Cardiac septum (tissue), 1 donor: ENCODE results near the gene ITGA2B. TPM values are rescaled to one million over a fixed set of nuclear protein-coding genes. Genes with fewer than 3 reads are reported as not detected.
"Not testable (repeated sequence)": the region's sequence is repeated elsewhere in the genome, so short reads cannot be mapped to it uniquely, and the experiment has no call there.

Experiments used
- DNase-seq: peaks from one replicate; pipeline ENCODE4 v3.0.0-alpha.2; 2020; ENCODE audit warnings: low spot score
- intact Hi-C: fragments of 100-400 bp; cut with DNase I; formaldehyde crosslinking; loops from one replicate; pipeline ENCODE4 v1.14.0; 2022
- total RNA-seq: library from RNA; stranded (reverse); fragmentation: NEBNext Ultra II Directional; extraction: Animal tissue kit (Norgen Biotek cat#: 25700); gene quantifications from one replicate; pipeline ENCODE4 v1.2.1, GENCODE V29; 2021
- donor health status: DM: no; HTN: no; CAD: no.

The ITGA2B gene
- total RNA-seq, 1 donor from 2014 or later: 1.7 TPM

DNA sequence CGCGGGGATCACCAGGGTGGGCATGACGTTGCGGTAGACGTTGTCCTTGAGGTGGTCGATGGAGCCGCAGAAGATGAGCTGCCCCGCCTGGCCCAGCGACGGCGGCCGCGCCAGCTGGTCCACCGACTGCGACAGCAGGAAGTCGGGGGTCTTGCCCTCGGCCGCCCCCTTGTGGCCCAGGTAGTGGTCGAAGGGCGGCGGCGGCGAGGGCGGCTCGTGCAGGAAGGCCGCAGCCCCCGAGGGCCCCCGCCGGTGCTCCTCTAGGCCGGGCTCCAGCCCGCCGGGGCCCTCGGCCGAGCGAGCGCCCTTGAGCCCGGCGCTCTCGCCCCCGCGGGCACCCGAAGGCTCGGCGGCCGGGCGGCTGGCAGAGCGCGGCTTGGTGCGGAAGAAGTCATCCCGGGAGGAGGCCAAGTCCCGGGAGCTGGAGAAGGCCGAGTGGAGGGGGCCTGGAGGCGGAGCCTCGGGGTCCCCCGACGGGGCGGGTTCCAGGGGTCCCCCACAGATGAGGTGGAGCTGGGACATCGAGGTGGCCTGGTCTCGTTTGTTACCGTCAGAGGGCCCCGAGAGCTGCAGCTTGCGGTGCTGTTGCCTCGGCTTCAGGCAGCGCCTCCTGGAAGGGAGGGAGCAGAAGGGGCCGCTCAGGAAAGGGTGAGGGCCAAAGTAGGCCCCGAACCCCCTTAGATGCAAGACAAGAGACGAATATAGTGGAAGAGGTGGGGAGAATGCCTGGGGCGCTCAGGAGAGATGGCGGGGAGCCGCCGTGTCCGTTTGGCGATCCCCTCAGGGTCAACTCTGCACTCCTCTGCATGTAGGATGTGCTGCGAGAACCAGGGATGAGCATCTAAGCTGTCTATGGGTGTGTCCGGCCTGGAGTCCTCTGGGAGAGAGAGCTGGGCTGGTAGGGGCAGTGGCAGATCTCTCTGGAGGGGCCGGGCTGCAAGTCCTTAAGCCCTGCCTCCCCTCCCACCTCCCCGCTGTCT lies 34.6 kb downstream of the ITGA2B start:
- intact Hi-C loops: no loop called here
- no peak for DNase-seq

DNA sequence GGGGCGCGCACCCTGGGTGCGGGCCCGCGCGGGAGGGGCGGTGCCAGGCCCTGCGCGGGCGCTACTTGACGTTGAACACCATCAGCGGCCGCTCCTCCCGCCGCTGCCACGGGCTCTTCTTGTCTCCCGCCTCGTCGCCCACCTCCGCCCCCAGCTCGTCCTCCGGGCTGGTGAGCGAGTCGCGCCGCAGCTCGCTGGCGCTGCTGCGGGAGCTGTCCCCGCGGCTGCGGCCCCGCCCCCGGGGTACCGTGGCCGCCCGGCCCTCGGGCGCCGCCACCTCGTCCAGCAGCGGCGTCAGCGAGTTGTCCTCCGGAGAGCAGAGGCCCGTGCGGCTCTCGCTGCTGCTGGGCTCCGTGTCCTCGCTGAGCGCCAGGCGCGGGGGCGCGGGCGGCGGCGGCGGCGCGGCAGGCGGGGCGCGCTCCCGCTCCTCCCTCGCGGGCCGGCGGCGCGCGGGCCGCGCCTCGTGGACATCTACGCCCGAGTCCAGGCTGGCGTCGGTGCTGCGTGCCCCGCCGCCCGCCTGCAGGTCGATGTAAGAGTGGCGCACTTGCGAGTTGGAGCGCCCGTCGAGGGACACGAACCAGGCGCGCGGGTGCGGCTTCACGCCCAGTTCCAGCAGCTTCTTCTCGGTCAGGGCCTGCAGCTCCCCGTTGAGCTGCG lies 35.6 kb downstream of the ITGA2B start:
- intact Hi-C loops: no loop called here

DNA sequence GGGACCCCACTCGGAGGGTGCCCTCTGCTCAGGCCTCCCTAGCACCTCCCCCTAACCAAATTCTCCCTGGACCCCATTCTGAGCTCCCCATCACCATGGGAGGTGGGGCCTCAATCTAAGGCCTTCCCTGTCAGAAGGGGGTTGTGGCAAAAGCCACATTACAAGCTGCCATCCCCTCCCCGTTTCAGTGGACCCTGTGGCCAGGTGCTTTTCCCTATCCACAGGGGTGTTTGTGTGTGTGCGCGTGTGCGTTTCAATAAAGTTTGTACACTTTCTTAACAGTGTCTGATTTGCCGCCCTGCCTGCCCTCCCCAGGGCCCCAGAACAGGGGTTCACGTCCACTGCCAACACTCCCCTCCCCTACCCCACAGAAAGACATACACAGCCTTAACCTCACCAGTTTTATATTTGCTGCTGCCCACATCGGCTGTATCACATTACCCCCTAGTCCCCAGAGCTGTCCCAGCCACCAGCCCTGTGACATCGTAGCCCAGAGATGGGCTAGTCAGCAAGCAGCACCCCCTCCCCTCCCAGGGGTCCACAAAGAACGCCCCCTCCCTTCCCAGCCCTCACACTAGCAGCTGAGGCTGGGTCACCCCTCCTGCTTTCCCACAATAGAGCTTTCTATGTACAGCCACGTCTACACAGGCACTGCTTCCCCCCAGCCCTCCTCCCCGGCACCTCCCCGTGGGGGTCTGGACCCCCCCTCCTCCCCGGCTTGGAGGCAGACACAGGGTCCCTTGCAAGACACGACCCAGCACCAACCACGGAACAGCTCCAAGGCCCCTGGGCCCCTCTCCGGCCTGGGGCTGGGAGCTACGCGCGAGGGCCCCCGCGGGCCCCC lies 36.4 kb downstream of the ITGA2B start:
- no peak for DNase-seq
- intact Hi-C loops: no loop called here

More for the DNA sequence above, 35.6 kb downstream of the ITGA2B start:
- DNase-seq: no peak

DNA sequence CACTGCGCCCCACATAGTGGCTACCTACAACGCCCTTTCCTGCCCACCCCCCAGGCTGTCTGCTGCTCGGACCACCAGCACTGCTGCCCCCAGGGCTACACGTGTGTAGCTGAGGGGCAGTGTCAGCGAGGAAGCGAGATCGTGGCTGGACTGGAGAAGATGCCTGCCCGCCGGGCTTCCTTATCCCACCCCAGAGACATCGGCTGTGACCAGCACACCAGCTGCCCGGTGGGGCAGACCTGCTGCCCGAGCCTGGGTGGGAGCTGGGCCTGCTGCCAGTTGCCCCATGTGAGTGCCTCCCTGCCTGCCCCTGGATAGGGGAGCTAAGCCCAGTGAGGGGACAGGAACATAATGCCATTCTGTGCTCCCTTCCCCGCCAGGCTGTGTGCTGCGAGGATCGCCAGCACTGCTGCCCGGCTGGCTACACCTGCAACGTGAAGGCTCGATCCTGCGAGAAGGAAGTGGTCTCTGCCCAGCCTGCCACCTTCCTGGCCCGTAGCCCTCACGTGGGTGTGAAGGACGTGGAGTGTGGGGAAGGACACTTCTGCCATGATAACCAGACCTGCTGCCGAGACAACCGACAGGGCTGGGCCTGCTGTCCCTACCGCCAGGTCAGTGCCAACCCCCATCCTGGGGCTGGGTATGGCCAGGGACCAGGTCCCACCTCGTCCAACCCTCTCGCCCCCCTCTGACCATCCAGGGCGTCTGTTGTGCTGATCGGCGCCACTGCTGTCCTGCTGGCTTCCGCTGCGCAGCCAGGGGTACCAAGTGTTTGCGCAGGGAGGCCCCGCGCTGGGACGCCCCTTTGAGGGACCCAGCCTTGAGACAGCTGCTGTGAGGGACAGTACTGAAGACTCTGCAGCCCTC lies 37.3 kb downstream of the ITGA2B start:
- DNase-seq: no peak
- intact Hi-C loops: no loop called here

DNA sequence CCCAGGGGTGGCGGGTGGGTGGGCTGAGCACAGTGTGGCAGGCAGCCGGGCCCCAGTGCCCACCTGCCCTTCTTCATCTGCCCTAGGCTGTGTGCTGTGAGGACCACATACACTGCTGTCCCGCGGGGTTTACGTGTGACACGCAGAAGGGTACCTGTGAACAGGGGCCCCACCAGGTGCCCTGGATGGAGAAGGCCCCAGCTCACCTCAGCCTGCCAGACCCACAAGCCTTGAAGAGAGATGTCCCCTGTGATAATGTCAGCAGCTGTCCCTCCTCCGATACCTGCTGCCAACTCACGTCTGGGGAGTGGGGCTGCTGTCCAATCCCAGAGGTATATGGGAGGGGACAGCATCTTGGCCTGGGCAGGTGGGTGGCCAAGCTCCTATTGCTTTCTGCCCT lies 38.0 kb downstream of the ITGA2B start:
- intact Hi-C loops: no loop called here
- DNase-seq: no peak

DNA sequence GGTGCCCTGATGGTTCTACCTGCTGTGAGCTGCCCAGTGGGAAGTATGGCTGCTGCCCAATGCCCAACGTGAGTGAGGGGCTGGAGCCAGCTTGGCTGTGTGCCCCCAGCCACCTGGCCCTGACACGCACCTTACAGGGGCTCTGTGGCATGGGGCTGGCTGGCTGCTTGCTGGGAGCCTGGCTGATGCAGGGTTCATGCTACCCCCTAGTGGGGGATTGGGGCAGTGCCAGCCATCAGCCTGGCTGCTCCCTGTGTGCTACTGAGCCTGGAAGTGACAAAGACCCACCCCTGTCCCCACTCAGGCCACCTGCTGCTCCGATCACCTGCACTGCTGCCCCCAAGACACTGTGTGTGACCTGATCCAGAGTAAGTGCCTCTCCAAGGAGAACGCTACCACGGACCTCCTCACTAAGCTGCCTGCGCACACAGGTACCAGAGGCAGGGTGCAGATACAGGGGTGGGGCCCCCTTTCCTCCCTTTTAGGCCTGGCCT lies 38.7 kb downstream of the ITGA2B start:
- DNase-seq: peak; percentile 87
- intact Hi-C loops: no loop called here

DNA sequence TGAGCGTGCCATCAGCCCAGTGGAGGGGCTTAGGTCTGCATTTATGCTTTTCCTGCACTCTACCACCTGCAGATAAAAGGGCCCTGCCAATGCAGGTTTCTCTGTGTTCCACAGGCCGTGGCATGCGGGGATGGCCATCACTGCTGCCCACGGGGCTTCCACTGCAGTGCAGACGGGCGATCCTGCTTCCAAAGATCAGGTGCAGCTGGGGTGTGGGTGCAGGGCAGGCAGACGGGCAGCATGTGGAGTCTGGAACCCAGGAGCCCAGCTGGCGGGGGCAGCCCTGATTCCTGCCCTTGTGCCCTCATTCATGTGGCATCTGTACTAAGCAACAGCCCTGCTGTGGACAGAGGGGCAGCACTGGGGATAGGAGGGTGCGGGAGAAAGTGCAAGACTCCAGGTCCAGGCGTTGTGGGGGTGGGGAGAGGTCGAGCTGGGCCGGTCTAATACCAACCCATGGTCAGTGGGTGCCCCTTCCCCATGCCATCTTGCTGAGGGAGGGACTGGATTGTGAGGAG lies 39.8 kb downstream of the ITGA2B start:
- intact Hi-C loops: loop anchor here (5.0 kb wide), 1 partner anchor 137 kb away; no protein-coding TSS in a partner anchor
- DNase-seq: no peak

DNA sequence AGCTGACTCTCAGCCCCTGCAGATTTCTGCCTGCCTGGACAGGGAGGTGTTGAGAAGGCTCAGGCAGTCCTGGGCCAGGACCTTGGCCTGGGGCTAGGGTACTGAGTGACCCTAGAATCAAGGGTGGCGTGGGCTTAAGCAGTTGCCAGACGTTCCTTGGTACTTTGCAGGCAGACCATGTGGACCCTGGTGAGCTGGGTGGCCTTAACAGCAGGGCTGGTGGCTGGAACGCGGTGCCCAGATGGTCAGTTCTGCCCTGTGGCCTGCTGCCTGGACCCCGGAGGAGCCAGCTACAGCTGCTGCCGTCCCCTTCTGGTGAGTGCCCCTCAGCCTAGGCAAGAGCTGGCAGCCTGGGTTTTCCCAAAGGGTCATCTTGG lies 40.5 kb downstream of the ITGA2B start:
- DNase-seq: no peak
- intact Hi-C loops: loop anchor here (5.0 kb wide), 1 partner anchor 137 kb away; no protein-coding TSS in a partner anchor

DNA sequence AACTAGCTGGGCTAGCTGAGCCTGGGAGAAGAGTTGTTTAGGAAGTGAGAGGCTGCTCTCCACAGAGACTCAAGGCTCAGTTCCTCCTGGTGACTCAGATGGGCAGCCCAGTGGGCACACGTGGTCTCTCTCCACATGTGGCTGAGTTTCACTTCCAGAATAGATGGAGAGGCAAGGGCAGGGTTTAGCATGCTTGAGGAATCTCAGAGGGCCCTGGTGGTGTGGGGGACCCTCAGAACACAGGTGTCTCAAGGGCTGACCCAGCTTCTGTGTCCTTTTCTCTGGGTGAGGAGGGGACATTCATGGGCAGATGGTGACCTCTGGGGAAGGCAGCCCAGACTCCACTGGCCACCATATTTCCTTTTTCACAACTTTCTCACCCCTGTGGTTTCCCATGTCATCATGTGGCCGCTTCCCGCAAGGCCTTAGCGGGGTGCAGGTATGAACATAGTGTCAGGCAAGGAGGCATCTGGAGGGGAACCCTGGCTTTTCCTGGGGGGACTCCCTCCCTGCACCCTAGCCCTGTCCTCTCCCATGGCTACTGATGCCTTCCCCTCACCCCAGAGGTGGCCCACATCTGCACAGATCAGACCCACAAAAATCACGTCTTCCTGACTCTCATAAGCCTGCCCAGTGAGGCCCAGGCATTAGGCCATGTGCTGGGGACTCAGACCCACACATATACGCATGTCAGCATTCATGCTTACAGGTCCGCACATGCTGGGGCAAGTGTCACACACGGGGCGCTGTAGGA lies 41.0 kb downstream of the ITGA2B start:
- peak; percentile 86 for DNase-seq
- intact Hi-C loops: loop anchor here (5.0 kb wide), 1 partner anchor 136 kb away; no protein-coding TSS in a partner anchor

DNA sequence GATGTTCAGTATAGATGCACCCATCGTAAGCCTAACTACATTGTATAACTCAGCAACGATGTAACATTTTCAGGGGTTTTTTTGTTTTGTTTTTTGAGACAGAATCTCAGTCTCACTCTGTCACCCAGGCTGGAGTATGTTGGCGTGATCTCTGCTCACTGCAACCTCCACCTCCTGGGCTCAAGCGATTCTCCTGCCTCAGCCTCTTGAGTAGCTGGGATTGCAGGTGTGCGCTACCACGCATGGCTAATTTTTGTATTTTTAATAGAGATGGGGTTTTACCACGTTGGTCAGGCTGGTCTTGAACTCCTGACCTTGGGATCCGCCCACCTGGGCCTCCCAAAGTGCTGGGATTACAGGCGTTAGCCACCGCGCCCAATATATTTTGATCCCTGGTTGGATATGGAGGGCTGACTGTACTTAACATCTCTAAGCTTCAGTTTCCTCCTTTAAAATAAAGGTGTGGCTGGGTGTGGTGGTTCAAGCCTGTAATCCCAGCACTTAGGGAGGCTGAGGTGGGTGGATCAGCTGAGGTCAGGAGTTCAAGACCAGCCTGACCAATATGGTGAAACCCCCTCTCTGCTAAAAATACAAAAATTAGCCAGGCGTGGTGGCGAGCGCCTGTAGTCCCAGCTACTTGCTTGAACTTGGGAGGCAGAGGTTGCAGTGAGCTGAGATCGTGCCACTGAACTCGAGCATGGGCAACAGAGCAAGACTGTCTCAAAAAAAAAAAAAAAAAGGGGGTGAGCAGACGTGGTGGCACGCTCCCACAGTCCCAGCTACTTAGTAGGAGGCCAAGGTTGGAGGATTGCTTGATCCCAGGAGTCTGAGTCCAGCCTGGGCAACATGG lies 42.0 kb downstream of the ITGA2B start:
- intact Hi-C loops: loop anchor here (5.0 kb wide), 1 partner anchor 135 kb away; no protein-coding TSS in a partner anchor
- DNase-seq: not testable (repeated sequence)

DNA sequence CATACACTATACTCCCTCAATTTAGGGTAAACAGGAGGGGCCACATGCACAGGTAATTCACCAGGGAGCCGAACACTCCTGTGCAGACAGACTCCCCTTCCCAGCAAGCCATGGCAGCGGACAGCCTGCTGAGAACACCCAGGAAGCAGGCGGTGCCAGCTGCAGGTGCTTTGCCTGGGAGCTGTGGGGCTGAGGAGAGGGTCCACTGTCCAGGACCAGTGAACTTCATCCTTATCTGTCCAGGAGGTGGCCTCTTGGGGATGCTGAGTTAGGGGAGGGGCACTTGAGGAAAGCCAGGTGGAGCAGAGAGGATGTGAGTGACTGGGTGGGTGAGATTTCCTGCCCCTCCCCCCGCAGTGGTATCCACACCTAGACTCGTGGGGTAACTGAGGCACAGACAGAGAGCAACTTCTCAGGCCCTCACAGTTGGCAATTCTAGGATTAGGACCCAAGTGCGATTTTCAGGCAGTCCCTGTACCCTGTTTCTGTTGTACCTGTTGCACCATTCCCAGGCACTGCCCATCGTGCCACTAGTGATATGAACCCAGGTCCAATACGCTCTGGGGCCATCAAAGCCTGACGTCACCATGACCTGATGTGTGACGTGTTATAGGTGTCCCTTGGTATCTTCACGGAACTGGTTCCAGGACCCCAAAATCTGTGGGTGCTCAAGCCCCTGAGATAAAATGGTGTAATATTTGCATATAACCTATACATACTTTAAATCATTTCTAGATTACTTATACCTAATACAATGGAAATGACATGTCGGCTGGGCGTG lies 43.2 kb downstream of the ITGA2B start:
- intact Hi-C loops: loop anchor here (5.0 kb wide), 1 partner anchor 134 kb away; no protein-coding TSS in a partner anchor
- DNase-seq: no peak

DNA sequence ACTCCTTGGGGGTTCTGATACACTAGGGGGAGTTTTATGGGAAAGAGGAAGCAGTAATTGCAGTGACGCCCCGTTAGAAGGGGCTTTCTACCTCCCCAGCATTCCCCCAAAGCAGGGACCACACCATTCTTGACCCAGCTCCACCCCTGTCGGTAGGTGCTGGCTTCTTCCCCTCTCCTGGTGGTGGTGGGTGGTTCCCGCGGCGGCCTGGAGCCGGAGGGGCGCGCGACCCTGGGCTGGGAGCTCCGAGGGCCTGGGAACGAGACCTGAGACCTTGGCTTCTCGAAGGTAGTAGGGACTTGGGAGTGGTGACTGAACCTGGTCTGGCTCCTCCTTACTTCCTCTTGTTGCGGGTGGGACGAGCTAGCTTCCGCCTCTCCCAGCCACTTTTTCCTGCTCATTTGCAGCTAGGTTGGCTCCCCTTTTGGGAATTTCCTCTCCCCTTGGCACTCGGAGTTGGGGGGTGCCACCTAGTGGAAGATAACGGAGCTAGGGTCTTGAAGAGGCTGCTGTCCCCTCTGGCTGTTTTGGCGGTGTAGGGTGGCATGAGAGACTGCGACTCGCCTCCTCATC lies 43.9 kb downstream of the ITGA2B start:
- intact Hi-C loops: loop anchor here (2.0 to 5.0 kb wide), 2 partner anchors 21 to 133 kb away; partner anchors contain the start of gene SLC25A39

DNA sequence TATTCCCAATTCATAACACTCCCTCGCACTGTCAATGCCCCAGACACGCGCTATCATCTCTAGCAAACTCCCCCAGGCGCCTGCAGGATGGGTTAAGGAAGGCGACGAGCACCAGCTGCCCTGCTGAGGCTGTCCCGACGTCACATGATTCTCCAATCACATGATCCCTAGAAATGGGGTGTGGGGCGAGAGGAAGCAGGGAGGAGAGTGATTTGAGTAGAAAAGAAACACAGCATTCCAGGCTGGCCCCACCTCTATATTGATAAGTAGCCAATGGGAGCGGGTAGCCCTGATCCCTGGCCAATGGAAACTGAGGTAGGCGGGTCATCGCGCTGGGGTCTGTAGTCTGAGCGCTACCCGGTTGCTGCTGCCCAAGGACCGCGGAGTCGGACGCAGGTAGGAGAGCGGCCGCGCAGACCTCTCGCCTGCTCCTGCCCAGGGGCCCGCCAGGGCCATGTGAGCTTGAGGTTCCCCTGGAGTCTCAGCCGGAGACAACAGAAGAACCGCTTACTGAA lies 44.5 kb downstream of the ITGA2B start, which contains the start of gene GRN:
GRN (plus strand) TSS at position 364 of the 515 bp plus-strand sequence. CDS start 3,863 bp downstream, outside the sequence.
- intact Hi-C loops: loop anchor here (2.0 to 5.0 kb wide), 2 partner anchors 20 to 133 kb away; partner anchors contain the start of gene SLC25A39
- DNase-seq: peak; percentile 96

More for the DNA sequence above, 43.9 kb downstream of the ITGA2B start:
- peak; percentile 81 for DNase-seq

DNA sequence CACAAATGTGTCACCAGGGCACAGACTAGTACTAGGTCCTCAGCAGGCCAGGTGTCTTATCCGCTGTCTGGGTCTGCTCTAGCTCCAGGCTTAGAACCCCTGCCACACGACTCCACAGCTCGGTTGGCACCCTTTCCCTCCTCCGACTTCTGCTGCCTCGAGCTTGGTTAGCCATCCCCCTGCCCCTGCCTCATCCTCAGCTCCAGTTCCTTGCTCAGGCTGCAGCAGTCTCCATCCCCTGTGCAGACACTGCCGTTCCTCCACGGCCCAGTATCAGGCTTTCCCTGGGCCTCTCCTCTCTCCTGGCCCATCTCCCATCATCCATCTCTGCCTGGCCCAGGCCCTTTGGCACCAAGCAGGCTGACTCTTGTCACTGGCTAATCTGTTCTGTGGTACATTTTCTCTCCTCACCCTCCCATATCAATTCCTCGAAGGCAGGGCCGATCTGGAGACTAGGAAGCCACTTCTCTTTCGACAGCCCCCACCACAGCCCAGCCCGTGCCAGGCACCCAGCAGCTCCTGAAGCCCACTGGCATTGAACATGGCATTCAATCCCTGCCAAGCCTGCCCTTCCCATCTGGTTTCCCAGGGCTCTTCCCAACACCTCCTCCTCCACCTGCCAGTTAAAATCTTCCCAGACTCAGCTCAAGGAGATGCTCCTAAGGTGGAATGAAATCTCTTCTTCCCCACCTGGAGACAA lies 45.8 kb downstream of the ITGA2B start:
- no peak for DNase-seq
- intact Hi-C loops: loop anchor here (2.0 kb wide), 1 partner anchor 19 kb away; the partner anchor contains the start of gene SLC25A39
